Calu3 (cell line): ENCODE measurements around the gene TRIML2. TPM values are rescaled to one million over a fixed set of nuclear protein-coding genes. Genes with fewer than 3 reads are reported as not detected.

Experiments used
- BruUV-seq: library from RNA; stranded (reverse); fragments of 400-500 nt; replicated peaks from 2 replicates; lab custom pipeline; 2021; lab: Mats Ljungman, UMichigan
- CTCF ChIA-PET: fragments of 300-600 bp; sonication (Branson Sonifier 250); formaldehyde crosslinking; loops from one replicate; lab custom pipeline; 2022; ENCODE audit warnings: antibody characterized with exemption; lab: Charles Lee
- DNase-seq: peaks from one replicate; pipeline ENCODE4 v3.0.0; 2022
- H3K27ac Mint-ChIP-seq: one replicate; pipeline ENCODE4 v1.8.0; 2022; ENCODE audit warnings: mixed read lengths; ENCODE audit not compliant: unreplicated experiment
- H3K27me3 Mint-ChIP-seq: one replicate; pipeline ENCODE4 v1.8.0; 2022; ENCODE audit warnings: mixed read lengths; ENCODE audit not compliant: unreplicated experiment
- H3K36me3 Mint-ChIP-seq: one replicate; pipeline ENCODE4 v1.8.0; 2022; ENCODE audit warnings: mild to moderate bottlenecking, moderate library complexity, mixed read lengths; ENCODE audit not compliant: insufficient read depth, unreplicated experiment
- H3K4me1 Mint-ChIP-seq: one replicate; pipeline ENCODE4 v1.8.0; 2022; ENCODE audit warnings: mild to moderate bottlenecking, low read depth, mixed read lengths; ENCODE audit not compliant: unreplicated experiment
- H3K4me3 Mint-ChIP-seq: one replicate; pipeline ENCODE4 v1.8.0; 2022; ENCODE audit warnings: mild to moderate bottlenecking, low read depth, moderate library complexity, mixed read lengths; ENCODE audit not compliant: unreplicated experiment
- H3K9me3 Mint-ChIP-seq: one replicate; pipeline ENCODE4 v1.8.0; 2022; ENCODE audit warnings: low read depth, mixed read lengths; ENCODE audit not compliant: unreplicated experiment
- intact Hi-C: fragments of 100-400 bp; cut with micrococcal nuclease; formaldehyde crosslinking; loops from one replicate; pipeline ENCODE4 v1.10.0; 2022; ENCODE audit not compliant: unreplicated experiment
- total RNA-seq: library from RNA; stranded (reverse); gene quantifications from 2 replicates; pipeline ENCODE4 v1.2.3, GENCODE V29; 2022
- TF ChIP-seq, protein P1 (sequence below): fragments of 200-600 bp; IDR thresholded peaks from one replicate; pipeline ENCODE4 v1.8.0; 2022; ENCODE audit warnings: antibody characterized with exemption; ENCODE audit not compliant: unreplicated experiment

Gene TRIML2
- total RNA-seq, 1 experiment from 2014 or later, result not detected

DNA sequence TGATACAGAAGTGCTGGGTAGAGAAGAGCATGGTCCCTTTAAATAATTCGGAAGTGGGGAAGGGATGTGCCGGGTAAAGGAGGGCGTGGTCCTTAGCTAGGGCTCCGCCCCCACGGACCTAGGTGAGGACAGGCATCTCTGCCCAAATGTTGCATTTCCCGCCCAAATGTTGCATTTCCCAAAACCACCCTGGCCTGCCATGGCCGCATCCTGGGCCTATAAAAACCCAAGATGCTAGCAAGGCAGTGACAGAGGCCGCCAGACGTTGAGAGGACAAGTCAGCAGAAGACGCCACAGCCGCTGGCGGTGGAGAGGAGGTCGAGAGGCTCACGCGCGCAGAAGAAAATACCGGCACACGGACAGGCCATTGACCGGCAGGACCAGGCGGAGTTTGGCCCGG lies 67.7 kb downstream of the TRIML2 start:
- Mint-ChIP-seq H3K9me3 (no peaks in the 10 kb centered on the region), H3K4me1 (no peaks in the 10 kb centered on the region), H3K27ac (no peak overlapping the region), H3K4me3 (peak overlapping the region; percentile 49), H3K36me3 (peaks cover 6% of the 10 kb centered on the region), H3K27me3 (no peaks in the 10 kb centered on the region)
- DNase-seq, result no peak
- intact Hi-C loops, result no loop called here
- TF ChIP-seq, protein P1, sequence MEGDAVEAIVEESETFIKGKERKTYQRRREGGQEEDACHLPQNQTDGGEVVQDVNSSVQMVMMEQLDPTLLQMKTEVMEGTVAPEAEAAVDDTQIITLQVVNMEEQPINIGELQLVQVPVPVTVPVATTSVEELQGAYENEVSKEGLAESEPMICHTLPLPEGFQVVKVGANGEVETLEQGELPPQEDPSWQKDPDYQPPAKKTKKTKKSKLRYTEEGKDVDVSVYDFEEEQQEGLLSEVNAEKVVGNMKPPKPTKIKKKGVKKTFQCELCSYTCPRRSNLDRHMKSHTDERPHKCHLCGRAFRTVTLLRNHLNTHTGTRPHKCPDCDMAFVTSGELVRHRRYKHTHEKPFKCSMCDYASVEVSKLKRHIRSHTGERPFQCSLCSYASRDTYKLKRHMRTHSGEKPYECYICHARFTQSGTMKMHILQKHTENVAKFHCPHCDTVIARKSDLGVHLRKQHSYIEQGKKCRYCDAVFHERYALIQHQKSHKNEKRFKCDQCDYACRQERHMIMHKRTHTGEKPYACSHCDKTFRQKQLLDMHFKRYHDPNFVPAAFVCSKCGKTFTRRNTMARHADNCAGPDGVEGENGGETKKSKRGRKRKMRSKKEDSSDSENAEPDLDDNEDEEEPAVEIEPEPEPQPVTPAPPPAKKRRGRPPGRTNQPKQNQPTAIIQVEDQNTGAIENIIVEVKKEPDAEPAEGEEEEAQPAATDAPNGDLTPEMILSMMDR, result no peak
- CTCF ChIA-PET, result no interaction called here
- BruUV-seq, result no TSS peak

Other genes starting within 250 kb of the TRIML2 start
- not detected in 2 replicates for gene ZFP42, start 113.8 kb downstream of the TRIML2 start, total RNA-seq
- not detected in 2 replicates for gene TRIML1, start 29.8 kb upstream of the TRIML2 start, total RNA-seq